Transverse colon (tissue), 4 donors: Measurements from ENCODE around the gene SPATA19. TPM values are rescaled to one million over a fixed set of nuclear protein-coding genes. Genes with fewer than 3 reads are reported as not detected.

Source experiments
- DNase-seq: peaks from one replicate; pipeline ENCODE4 v3.0.0-alpha.2; 2019
- H3K27ac ChIP-seq, 4 donors: fragments of 200-600 bp; sonication (generic); 2 replicates each; pipeline ENCODE4 v1.5.1; 2016 to 2018; ENCODE audit warnings: inconsistent platforms in 4 of 4
- H3K27me3 ChIP-seq: fragments of 200-600 bp; sonication (generic); 2 replicates; pipeline ENCODE4 v1.5.1; 2017; ENCODE audit warnings: inconsistent platforms
- H3K36me3 ChIP-seq, 4 donors: fragments of 200-600 bp; sonication (generic); 2 replicates each; pipeline ENCODE4 v1.5.1; 2017 to 2019; ENCODE audit warnings: inconsistent platforms in 4 of 4
- H3K4me1 ChIP-seq, 4 donors: fragments of 200-600 bp; sonication (generic); 2 replicates each; pipeline ENCODE4 v1.5.1; 2017 to 2020; ENCODE audit warnings: inconsistent platforms in 4 of 4
- H3K4me3 ChIP-seq, 4 donors: fragments of 200-600 bp; sonication (generic); 1 replicate in 1 of 4; 2 replicates in 3 of 4; pipeline versions ENCODE4 v1.5.1 to v1.6.1; 2017 to 2019; ENCODE audit warnings: inconsistent platforms in 4 of 4
- H3K9me3 ChIP-seq, 2 donors: fragments of 200-600 bp; sonication (generic); 2 replicates each; pipeline ENCODE4 v1.5.1; 2017 to 2019; ENCODE audit warnings: inconsistent platforms in 2 of 2
- CTCF ChIP-seq, 5 experiments: fragments of 200-600 bp in 3 of 5; fragments of 450-650 bp in 2 of 5; sonication (generic) in 3 of 5; IDR thresholded peaks; 1 replicate in 2 of 5; 2 replicates in 3 of 5; pipeline ENCODE4 v1.5.1; 2016 to 2017; ENCODE audit warnings: antibody characterized with exemption in 5 of 5, inconsistent platforms in 3 of 5, mild to moderate bottlenecking in 2 of 5, moderate library complexity in 1 of 5
- EP300 ChIP-seq: sonication (generic); formaldehyde crosslinking; IDR thresholded peaks from one replicate; pipeline ENCODE4 v1.6.1; 2017; ENCODE audit warnings: antibody characterized with exemption, low read depth
- POLR2A ChIP-seq: fragments of 450-650 bp; IDR thresholded peaks from one replicate; pipeline ENCODE4 v1.6.1; 2016; ENCODE audit warnings: antibody characterized with exemption, mild to moderate bottlenecking, moderate library complexity
- POLR2AphosphoS5 ChIP-seq, 3 donors: sonication (generic); formaldehyde crosslinking; IDR thresholded peaks; one replicate each; pipeline ENCODE4 v1.6.1; 2016; ENCODE audit warnings: antibody characterized with exemption in 3 of 3
- WGBS, 2 donors: methylation state at CpG; one replicate each; pipeline ENCODE4 v1.1.5; 2018; ENCODE audit warnings: low coverage in 1 of 2; 5-methylcytosine and 5-hydroxymethylcytosine counted together
- in situ Hi-C, 4 donors: fragments of 200-750 bp; cut with MboI; loops; one replicate each; pipeline versions ENCODE4 v1.15.0 to v1.15.1; 2017; ENCODE audit warnings: low sequenced_read_pairs in 3 of 4, low pct_ligation_motif_present in 1 of 4, low pct_unique_long_range_greater_than_20kb in 1 of 4
- intact Hi-C: fragments of 100-400 bp; cut with DNase I; formaldehyde crosslinking; loops from one replicate; pipeline ENCODE4 v1.15.1; 2023; ENCODE audit warnings: low total_unique reads
- total RNA-seq, 4 donors: library from RNA; depleted of rRNA; stranded (reverse); fragments of >200 nt; gene quantifications; one replicate each; pipeline ENCODE4 v1.1.0, GENCODE V29; 2016

Gene SPATA19
- total RNA-seq, 4 donors from 2014 or later, result not detected

- intact Hi-C loops, result no loop called here
- 79 to 88% methylated on average over 11 to 17 of the region's 17 CpGs for WGBS, 2 donors
- H3K4me3 ChIP-seq, result no peak overlapping the region
- H3K27me3 ChIP-seq, result no peaks in the 10 kb centered on the region
- no peak for DNase-seq
- H3K27ac ChIP-seq, result no peak overlapping the region
- H3K36me3 ChIP-seq, result no peaks in the 10 kb centered on the region
- in situ Hi-C loops, result loop anchor here in 1 of 4 donors (10.0 kb wide), 1 partner anchor 699 kb away; no protein-coding TSS in a partner anchor
- peaks cover 0 to 5% of the 10 kb centered on the region in 2 donors for H3K9me3 ChIP-seq
- no peaks in the 10 kb centered on the region for H3K4me1 ChIP-seq
- TF ChIP-seq POLR2AphosphoS5 (IDR thresholded peaks at IDR 0.05), result no peak
- no peak for TF ChIP-seq CTCF (IDR thresholded peaks at IDR 0.05)
- no peak for TF ChIP-seq POLR2A
- no peak for TF ChIP-seq EP300
Measured at GRCh38 chr11:133833898-133834681, 11.2 kb downstream of the SPATA19 start.

GRCh38 chr11:133832991-133833897 is 12.1 kb downstream of the SPATA19 start:
- Histone ChIP-seq H3K9me3 (peaks cover 0 to 5% of the 10 kb centered on the region in 2 donors), H3K4me1 (no peaks in the 10 kb centered on the region), H3K27ac (no peak overlapping the region), H3K36me3 (no peaks in the 10 kb centered on the region), H3K27me3 (no peaks in the 10 kb centered on the region), H3K4me3 (no peak overlapping the region)
- no peak for DNase-seq
- TF ChIP-seq EP300, result no peak
- in situ Hi-C loops, result loop anchor here in 1 of 4 donors (10.0 kb wide), 1 partner anchor 698 kb away; no protein-coding TSS in a partner anchor
- 94% methylated on average over 75 of the region's 86 CpGs; no CpG with 5 or more reads in 1 of the 2 donors for WGBS, 2 donors
- intact Hi-C loops, result no loop called here

- no peak overlapping the region for H3K27ac ChIP-seq
- in situ Hi-C loops, result loop anchor here in 1 of 4 donors (10.0 kb wide), 1 partner anchor 698 kb away; no protein-coding TSS in a partner anchor
- no peaks in the 10 kb centered on the region for H3K27me3 ChIP-seq
- DNase-seq, result no peak
- H3K36me3 ChIP-seq, result no peaks in the 10 kb centered on the region
- 50 to 78% methylated on average over 15 to 53 of the region's 53 CpGs for WGBS, 2 donors
- intact Hi-C loops, result no loop called here
- no peaks in the 10 kb centered on the region for H3K9me3 ChIP-seq
- H3K4me3 ChIP-seq, result no peak overlapping the region
- H3K4me1 ChIP-seq, result no peaks in the 10 kb centered on the region
- TF ChIP-seq POLR2A, result no peak
- TF ChIP-seq CTCF (IDR thresholded peaks at IDR 0.05), result no peak
- TF ChIP-seq EP300, result no peak
- no peak for TF ChIP-seq POLR2AphosphoS5 (IDR thresholded peaks at IDR 0.05)
Measured at GRCh38 chr11:133832096-133832990, 13.0 kb downstream of the SPATA19 start.
